Activated naive CD8-positive, alpha-beta T cell treated with anti-CD3 and anti-CD28 coated beads for 36 hours (primary cell): ENCODE data around the gene PHYKPL. TPM values are rescaled to one million over a fixed set of nuclear protein-coding genes. Genes with fewer than 3 reads are reported as not detected.

Experiments
- total RNA-seq, 2 experiments: library from RNA; stranded (reverse); gene quantifications; one replicate each; pipeline ENCODE4 v1.2.3, GENCODE V29; 2021

PHYKPL gene
- total RNA-seq, 2 experiments from 2014 or later: 47.4 to 54.8 TPM

Other genes starting within 250 kb of the PHYKPL start
- not detected for gene PROP1, start 236.6 kb downstream of the PHYKPL start, total RNA-seq
- 10 to 100 TPM; 12.3 to 12.9 TPM for gene N4BP3, start 119.3 kb downstream of the PHYKPL start, total RNA-seq
- gene RMND5B, start 101.8 kb downstream of the PHYKPL start, total RNA-seq: 10 to 100 TPM; 26.2 to 26.7 TPM
- 100 to 1,000 TPM; 349 to 354 TPM for gene NHP2, start 78.9 kb downstream of the PHYKPL start, total RNA-seq
- gene GMCL2, start 45.4 kb downstream of the PHYKPL start, total RNA-seq: not detected
- 100 to 1,000 TPM; 599 to 600 TPM for gene HNRNPAB, start 28.3 kb downstream of the PHYKPL start, total RNA-seq